Transverse colon (tissue), 4 donors: ENCODE results near the gene ELAVL4. TPM values are rescaled to one million over a fixed set of nuclear protein-coding genes. Genes with fewer than 3 reads are reported as not detected.

Source experiments
- DNase-seq: peaks from one replicate; pipeline ENCODE4 v3.0.0-alpha.2; 2019
- H3K27ac ChIP-seq, 4 donors: fragments of 200-600 bp; sonication (generic); 2 replicates each; pipeline ENCODE4 v1.5.1; 2016 to 2018; ENCODE audit warnings: inconsistent platforms in 4 of 4
- H3K27me3 ChIP-seq: fragments of 200-600 bp; sonication (generic); 2 replicates; pipeline ENCODE4 v1.5.1; 2017; ENCODE audit warnings: inconsistent platforms
- H3K36me3 ChIP-seq, 4 donors: fragments of 200-600 bp; sonication (generic); 2 replicates each; pipeline ENCODE4 v1.5.1; 2017 to 2019; ENCODE audit warnings: inconsistent platforms in 4 of 4
- H3K4me1 ChIP-seq, 4 donors: fragments of 200-600 bp; sonication (generic); 2 replicates each; pipeline ENCODE4 v1.5.1; 2017 to 2020; ENCODE audit warnings: inconsistent platforms in 4 of 4
- H3K4me3 ChIP-seq, 4 donors: fragments of 200-600 bp; sonication (generic); 1 replicate in 1 of 4; 2 replicates in 3 of 4; pipeline versions ENCODE4 v1.5.1 to v1.6.1; 2017 to 2019; ENCODE audit warnings: inconsistent platforms in 4 of 4
- H3K9me3 ChIP-seq, 2 donors: fragments of 200-600 bp; sonication (generic); 2 replicates each; pipeline ENCODE4 v1.5.1; 2017 to 2019; ENCODE audit warnings: inconsistent platforms in 2 of 2
- CTCF ChIP-seq, 5 experiments: fragments of 200-600 bp in 3 of 5; fragments of 450-650 bp in 2 of 5; sonication (generic) in 3 of 5; IDR thresholded peaks; 1 replicate in 2 of 5; 2 replicates in 3 of 5; pipeline ENCODE4 v1.5.1; 2016 to 2017; ENCODE audit warnings: antibody characterized with exemption in 5 of 5, inconsistent platforms in 3 of 5, mild to moderate bottlenecking in 2 of 5, moderate library complexity in 1 of 5
- EP300 ChIP-seq: sonication (generic); formaldehyde crosslinking; IDR thresholded peaks from one replicate; pipeline ENCODE4 v1.6.1; 2017; ENCODE audit warnings: antibody characterized with exemption, low read depth
- POLR2A ChIP-seq: fragments of 450-650 bp; IDR thresholded peaks from one replicate; pipeline ENCODE4 v1.6.1; 2016; ENCODE audit warnings: antibody characterized with exemption, mild to moderate bottlenecking, moderate library complexity
- POLR2AphosphoS5 ChIP-seq, 3 donors: sonication (generic); formaldehyde crosslinking; IDR thresholded peaks; one replicate each; pipeline ENCODE4 v1.6.1; 2016; ENCODE audit warnings: antibody characterized with exemption in 3 of 3
- WGBS, 2 donors: methylation state at CpG; one replicate each; pipeline ENCODE4 v1.1.5; 2018; ENCODE audit warnings: low coverage in 1 of 2; 5-methylcytosine and 5-hydroxymethylcytosine counted together
- in situ Hi-C, 4 donors: fragments of 200-750 bp; cut with MboI; loops; one replicate each; pipeline versions ENCODE4 v1.15.0 to v1.15.1; 2017; ENCODE audit warnings: low sequenced_read_pairs in 3 of 4, low pct_ligation_motif_present in 1 of 4, low pct_unique_long_range_greater_than_20kb in 1 of 4
- intact Hi-C: fragments of 100-400 bp; cut with DNase I; formaldehyde crosslinking; loops from one replicate; pipeline ENCODE4 v1.15.1; 2023; ENCODE audit warnings: low total_unique reads
- total RNA-seq, 4 donors: library from RNA; depleted of rRNA; stranded (reverse); fragments of >200 nt; gene quantifications; one replicate each; pipeline ENCODE4 v1.1.0, GENCODE V29; 2016

The ELAVL4 gene
- total RNA-seq, 4 donors from 2014 or later: 0.55 to 0.64 TPM; not detected in 2

DNA sequence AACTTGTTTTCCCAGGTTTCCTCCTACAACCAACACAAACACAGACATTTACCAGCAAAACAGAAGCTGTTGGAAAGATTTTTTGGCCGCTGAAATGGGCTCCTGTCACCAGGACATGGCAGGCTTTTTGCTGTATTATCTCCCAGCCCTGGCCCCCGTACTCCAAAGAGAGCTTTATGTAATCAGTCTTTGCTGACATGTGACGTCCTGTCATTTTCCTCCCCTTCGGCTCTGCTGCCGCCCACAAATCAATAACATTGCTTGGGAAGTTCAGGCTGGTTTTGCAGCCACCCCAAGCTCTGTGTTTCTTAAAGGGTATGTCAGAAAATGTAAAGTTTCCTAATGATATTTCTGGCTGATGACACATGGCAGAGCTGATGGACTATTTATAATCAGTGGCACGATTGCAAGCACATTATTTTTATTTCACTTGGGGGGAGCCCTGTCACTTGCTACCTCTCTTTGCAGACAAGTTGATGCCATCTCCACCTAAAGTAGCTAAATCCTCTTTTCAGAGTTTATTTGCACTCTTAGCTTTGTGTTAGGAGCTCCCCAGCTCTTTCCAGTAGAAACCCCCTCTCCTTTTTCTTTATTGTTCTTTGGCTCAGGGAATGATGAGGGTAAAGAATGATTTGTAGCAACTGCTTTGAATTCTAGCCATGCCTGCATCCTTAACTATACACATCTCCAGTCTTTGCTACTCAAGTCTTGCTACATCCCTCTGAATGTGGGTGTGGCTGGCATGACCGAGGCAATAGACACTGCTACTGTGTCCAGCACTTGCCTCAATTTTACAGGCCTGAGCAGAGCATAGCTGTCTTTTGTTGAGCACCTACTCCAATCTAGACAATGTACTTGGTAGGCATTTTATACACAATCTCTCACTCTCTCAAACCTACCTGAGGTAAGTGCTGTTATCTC lies 67.3 kb downstream of the ELAVL4 start:
- in situ Hi-C loops: no loop called here
- no peaks in the 10 kb centered on the region for H3K4me1 ChIP-seq
- DNase-seq: no peak
- no peaks in the 10 kb centered on the region for H3K9me3 ChIP-seq
- H3K4me3 ChIP-seq: no peak overlapping the region
- no peak for TF ChIP-seq EP300
- TF ChIP-seq CTCF (IDR thresholded peaks at IDR 0.05): no peak
- TF ChIP-seq POLR2A: no peak
- no peak for TF ChIP-seq POLR2AphosphoS5 (IDR thresholded peaks at IDR 0.05)
- H3K36me3 ChIP-seq: no peaks in the 10 kb centered on the region
- no peak overlapping the region for H3K27ac ChIP-seq
- WGBS, 2 donors: 14 to 49% methylated on average over 2 to 7 of the region's 7 CpGs
- no peaks in the 10 kb centered on the region for H3K27me3 ChIP-seq
- intact Hi-C loops: no loop called here

DNA sequence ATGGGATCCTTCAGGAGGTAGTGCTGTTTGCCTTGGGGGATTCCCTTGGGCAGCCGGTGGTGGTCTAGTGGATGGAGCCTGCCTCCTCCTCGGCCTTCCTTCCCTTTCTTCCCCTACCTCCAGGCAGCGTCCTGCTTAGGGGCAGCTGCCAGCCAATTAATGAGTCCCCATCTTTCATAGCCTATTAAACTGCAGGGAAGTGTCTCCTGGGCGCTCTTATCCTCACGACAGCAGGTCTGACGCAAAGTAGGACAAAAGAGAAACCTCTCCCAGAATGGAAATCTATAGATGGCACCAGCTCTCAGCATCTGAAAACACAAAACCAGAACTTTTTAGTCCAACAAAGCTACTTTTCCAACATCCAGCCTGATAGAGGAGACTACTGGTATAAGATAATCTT lies 69.3 kb downstream of the ELAVL4 start:
- no peak for DNase-seq
- Histone ChIP-seq H3K36me3 (no peaks in the 10 kb centered on the region), H3K9me3 (no peaks in the 10 kb centered on the region), H3K4me1 (no peaks in the 10 kb centered on the region), H3K4me3 (no peak overlapping the region), H3K27ac (no peak overlapping the region), H3K27me3 (no peaks in the 10 kb centered on the region)
- 81% methylated on average over 6 of the region's 6 CpGs; no CpG with 5 or more reads in 1 of the 2 donors for WGBS, 2 donors
- in situ Hi-C loops (no loop called here), intact Hi-C loops (no loop called here)
- TF ChIP-seq CTCF (IDR thresholded peaks at IDR 0.05): no peak
- no peak for TF ChIP-seq EP300
- no peak for TF ChIP-seq POLR2AphosphoS5 (IDR thresholded peaks at IDR 0.05)
- no peak for TF ChIP-seq POLR2A

- Histone ChIP-seq H3K36me3 (no peaks in the 10 kb centered on the region), H3K4me3 (no peak overlapping the region), H3K4me1 (no peaks in the 10 kb centered on the region), H3K9me3 (no peaks in the 10 kb centered on the region), H3K27ac (no peak overlapping the region), H3K27me3 (no peaks in the 10 kb centered on the region)
- DNase-seq: no peak
- TF ChIP-seq POLR2A: no peak
- no peak for TF ChIP-seq EP300
- no peak for TF ChIP-seq CTCF (IDR thresholded peaks at IDR 0.05)
- TF ChIP-seq POLR2AphosphoS5 (IDR thresholded peaks at IDR 0.05): no peak
- intact Hi-C loops (no loop called here), in situ Hi-C loops (no loop called here)
- WGBS, 2 donors: 25 to 29% methylated on average over 1 to 2 of the region's 2 CpGs
Observed at GRCh38 chr1:50179639-50180038, 70.9 kb downstream of the ELAVL4 start.

DNA sequence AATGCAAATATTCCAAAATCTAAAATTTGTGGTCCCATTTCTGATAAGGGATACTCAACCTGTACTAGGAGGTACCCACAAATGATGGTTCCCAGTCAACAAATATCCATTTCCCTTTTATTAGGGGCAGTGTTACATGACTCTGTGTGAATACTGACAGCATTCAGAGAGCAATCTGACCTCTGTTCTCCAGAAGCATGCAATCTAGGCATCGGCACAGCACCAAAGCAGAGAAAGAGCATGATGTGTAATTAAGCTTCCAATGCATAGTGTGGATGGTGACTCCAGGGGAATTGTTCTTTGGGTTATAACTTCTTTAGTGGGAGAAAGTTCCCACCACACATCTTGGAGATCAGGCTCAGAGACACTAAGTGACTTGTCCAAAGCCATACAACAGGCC lies 71.6 kb downstream of the ELAVL4 start:
- Histone ChIP-seq H3K4me3 (no peak overlapping the region), H3K36me3 (no peaks in the 10 kb centered on the region), H3K27ac (no peak overlapping the region), H3K4me1 (no peaks in the 10 kb centered on the region), H3K27me3 (no peaks in the 10 kb centered on the region), H3K9me3 (no peaks in the 10 kb centered on the region)
- DNase-seq: no peak
- intact Hi-C loops (no loop called here), in situ Hi-C loops (no loop called here)
- TF ChIP-seq POLR2AphosphoS5 (IDR thresholded peaks at IDR 0.05) (no peak), CTCF (IDR thresholded peaks at IDR 0.05) (no peak), EP300 (no peak), POLR2A (no peak)
- WGBS, 2 donors: 61% methylated on average over 1 of the region's 1 CpG; no CpG with 5 or more reads in 1 of the 2 donors
